Activated T-cell treated with anti-CD3 and anti-CD28 coated beads, Interleukin-2, amount 50 U/mL, for 1 hour (primary cell): ENCODE data around the gene PKIB.
"Not testable (repeated sequence)": the region's sequence is repeated elsewhere in the genome, so short reads cannot be mapped to it uniquely, and the experiment has no call there.

Experiments used
- DNase-seq: peaks from one replicate; pipeline ENCODE4 v3.0.0-alpha.2; 2020

Gene PKIB, protein sequence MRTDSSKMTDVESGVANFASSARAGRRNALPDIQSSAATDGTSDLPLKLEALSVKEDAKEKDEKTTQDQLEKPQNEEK

DNA sequence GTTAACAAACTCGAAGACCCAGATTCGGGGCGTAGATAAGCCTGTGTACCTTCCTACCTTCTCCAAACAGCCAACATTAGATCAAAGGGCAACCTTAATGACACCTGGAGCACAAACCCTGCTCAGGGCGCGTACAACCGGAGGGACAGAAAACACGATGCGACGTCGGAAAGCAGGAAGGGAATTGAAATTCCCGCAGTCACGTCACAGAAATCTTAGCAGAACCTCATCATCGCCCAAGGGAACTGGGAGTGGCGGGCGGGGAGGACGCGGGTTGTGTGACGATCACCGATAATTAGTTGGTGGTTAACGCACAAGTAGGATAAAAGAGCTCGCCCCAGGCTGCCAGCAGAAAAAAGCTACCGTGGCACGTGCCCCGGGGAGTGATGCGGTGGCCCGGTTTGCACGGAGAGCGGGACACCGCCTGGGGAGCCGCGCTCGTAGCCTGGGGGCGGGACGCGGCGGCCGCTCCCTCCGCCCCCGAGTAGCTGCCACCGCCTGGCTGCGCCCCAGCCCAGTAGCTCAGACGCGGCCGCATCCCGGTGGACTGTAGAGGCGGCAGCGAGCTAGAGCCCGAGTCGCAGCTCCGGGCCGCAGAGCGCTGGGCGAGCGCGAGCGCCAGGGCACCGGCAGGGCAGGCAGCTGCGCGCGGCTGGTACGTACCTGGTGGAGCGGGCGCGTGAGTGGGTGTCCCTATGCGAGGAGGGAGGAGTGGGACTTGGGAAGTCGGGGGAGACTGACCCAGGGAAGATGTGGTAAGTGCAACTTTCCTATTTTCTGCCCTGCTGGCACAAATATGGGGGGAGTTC lies at the start of gene PKIB:
TSS of gene PKIB (plus strand) at position 525 of the 809 bp plus-strand sequence. CDS start 107,390 bp downstream, outside the sequence.
- peak; percentile 42 for DNase-seq

- DNase-seq = no peak
Observed at GRCh38 chr6:122563364-122564052, 46.7 kb upstream of the PKIB start.

- no peak for DNase-seq
Observed at GRCh38 chr6:122564230-122564629, 46.0 kb upstream of the PKIB start.

GRCh38 chr6:122565708-122566107 lies 44.5 kb upstream of the PKIB start:
- DNase-seq = no peak

DNA sequence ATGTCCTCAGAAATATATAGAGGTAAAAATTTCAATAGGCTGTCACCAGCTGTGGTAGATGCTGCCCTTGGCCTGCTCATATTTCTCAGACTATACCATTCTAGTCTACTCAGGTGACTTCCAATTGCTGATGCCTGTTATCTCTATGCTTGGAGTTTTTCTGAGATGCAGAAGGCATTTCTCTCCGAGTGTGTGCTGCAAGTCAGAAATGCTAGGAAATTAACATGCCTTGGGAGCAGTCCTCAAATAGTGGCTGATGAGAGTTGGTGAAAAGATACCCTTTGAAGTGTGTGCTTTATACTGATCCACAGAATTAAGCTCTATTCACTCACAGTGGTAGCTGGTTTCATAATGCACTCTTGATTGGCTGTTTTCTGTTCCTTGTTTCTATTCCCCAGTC lies 43.2 kb upstream of the PKIB start:
- DNase-seq = no peak

- no peak for DNase-seq
Observed at GRCh38 chr6:122568350-122568749, 41.9 kb upstream of the PKIB start.

DNA sequence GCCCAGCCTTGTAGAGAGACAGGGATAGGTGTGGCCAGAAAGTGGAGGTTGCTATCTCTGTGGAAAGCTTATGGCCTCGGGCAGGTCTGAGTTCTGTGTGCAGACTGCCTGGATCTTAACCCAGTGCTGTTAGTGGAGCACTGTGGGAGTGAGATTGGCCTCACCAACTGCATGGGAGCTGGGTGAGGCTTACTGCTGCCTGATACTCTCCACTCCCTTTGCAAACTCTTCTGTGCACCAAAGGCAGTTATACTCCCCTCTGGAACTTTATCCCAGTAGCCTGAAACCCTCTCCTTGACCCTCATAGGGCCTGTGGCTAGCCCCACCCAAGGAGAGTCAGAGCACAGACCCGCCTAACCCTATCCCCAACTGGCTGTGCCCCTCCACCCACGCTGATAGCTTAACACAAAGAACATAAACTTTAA lies 41.4 kb upstream of the PKIB start:
- no peak for DNase-seq

DNA sequence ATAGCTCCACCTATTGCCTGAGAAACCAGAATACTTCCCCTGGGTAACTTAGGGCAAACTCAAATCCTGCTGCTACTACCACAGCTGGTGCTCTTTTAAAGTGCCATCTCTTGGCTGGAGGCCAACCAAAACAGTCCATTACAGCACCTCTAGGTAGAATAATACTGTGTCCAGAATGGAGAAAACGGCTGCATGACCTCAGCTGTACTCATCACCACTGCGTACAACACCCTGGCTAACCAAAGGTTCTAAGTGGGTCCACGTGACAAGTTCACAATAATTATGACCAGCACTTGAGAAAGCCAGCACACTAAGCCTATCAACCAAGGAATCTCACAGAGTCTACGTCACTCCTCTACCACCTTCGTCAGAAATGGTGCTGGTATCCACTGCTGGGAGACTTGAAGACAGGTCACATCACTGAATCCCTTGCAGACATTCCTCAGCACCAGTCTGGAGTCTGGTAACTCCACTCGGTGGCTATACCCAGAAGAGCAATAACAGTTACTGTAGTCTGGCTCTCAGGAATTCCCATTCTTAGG lies 40.9 kb upstream of the PKIB start:
- DNase-seq = no peak

GRCh38 chr6:122571888-122572287 lies 38.3 kb upstream of the PKIB start:
- no peak for DNase-seq

DNA sequence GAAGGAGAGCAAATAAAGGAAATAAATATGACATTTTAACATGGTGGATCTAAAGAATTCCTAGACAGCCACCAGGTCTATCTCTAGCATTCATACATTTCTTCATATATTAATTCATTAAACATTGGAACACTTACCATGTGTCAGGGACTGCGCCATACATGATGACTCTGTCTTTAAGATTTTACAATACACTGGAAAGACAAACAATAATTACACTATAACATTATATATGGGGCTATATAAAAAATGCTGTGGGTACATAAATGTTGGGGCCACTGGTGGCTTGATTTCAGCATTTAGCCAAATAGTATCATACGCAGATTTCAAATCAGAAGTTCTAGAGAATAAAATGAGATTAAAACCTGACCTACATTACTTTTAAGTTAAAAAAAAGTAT lies 33.3 kb upstream of the PKIB start:
- no peak for DNase-seq

- DNase-seq = no peak
Observed at GRCh38 chr6:122578961-122579360, 31.2 kb upstream of the PKIB start.

DNA sequence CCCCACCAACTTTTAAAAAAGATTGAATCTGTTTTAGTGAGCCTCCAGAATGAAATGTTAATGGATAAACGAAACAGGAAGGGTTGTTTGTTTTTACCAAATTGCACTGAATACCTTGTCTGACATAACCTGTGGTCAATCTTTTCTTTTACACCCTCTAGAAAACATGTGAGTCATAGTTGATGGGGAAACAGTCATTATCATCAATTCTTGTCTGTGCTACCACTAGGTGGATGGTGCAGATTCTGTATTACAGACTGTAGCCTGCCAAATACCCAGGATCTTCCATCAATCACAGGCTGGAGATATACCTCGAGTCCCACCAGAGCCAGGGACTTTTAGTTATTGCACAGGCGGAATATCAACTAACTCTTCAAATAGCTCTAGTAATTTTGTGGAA lies 29.5 kb upstream of the PKIB start:
- no peak for DNase-seq

GRCh38 chr6:122589115-122589514 lies 21.1 kb upstream of the PKIB start:
- DNase-seq = no peak

GRCh38 chr6:122598295-122598694 lies 11.9 kb upstream of the PKIB start:
- DNase-seq = not testable (repeated sequence)

- no peak for DNase-seq
Observed at GRCh38 chr6:122604676-122605075, 5.5 kb upstream of the PKIB start.

GRCh38 chr6:122610690-122611455 lies 668 bp downstream of the PKIB start:
- DNase-seq = peak; percentile 19

DNA sequence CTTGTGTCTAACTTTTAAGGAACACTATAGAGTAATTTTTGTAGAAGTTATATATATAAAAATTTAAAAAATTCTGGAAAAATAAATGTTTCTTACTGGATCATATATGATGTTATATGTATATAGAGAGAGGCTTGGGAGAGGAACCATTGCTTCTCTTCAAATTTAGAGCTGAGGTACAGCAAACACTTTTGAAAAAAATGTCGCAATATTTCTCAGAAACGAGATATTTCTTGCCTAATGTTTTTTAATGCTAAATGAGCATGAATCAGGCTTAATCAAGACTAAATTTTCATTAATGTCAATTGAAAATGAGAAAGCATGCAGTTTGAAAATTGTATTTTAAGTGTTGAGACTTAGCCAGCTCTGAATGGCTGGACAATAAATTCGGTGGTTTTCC lies 2.6 kb downstream of the PKIB start:
- DNase-seq = no peak

GRCh38 chr6:122614303-122614702 lies 4.1 kb downstream of the PKIB start:
- DNase-seq = no peak

GRCh38 chr6:122615409-122615808 lies 5.2 kb downstream of the PKIB start:
- no peak for DNase-seq

- DNase-seq = no peak
Observed at GRCh38 chr6:122616877-122617276, 6.7 kb downstream of the PKIB start.

GRCh38 chr6:122619309-122619708 lies 9.1 kb downstream of the PKIB start:
- no peak for DNase-seq

DNA sequence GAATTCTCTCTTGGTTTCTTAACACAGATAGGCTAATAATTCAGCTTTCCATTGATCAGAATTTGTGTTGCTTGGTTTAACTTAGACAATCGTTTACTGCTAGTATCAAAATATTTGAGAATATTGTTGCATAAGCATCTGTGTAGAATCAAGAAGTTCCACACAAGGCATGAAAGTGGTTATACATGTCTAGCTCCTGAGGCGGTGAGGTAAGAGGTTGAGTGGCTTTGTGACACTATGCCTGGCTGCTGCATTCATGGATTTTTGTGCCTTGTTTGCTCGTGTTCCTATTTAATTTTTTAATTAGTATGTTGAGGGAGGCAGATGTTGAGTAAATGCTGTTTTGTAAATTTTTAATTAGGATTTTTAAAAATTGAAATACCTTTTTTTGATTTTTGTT lies 10.2 kb downstream of the PKIB start:
- DNase-seq = no peak

DNA sequence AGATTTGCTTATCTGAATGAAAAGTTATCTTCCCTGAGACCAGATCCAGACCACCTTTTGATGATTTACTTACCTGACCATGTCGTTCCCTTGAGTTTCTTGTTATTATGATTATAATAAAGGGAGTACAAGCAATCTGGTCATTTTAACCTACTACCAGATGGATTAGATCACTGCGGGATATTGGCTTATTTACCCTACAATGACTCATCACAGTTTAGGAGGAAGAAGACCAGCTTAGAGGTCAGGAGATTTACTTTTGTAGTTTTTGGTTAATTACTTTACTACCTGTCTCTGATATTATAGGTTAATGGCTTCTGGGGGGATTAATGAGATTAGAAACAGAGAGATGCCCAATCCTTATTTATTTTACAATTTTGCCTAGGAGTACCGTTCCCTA lies 10.7 kb downstream of the PKIB start:
- DNase-seq = no peak
